Panc1 (cell line): ENCODE measurements around the gene IGLL5. TPM values are rescaled to one million over a fixed set of nuclear protein-coding genes. Genes with fewer than 3 reads are reported as not detected.
"Not testable (repeated sequence)": the region's sequence is repeated elsewhere in the genome, so short reads cannot be mapped to it uniquely, and the experiment has no call there.

ENCODE experiments used
- ATAC-seq: fragments of 200-7000 bp; cut with Tn5 transposase; 2 replicates; pipeline ENCODE4 v1.9.1; 2020; ENCODE audit warnings: mild to moderate bottlenecking, moderate library complexity
- BruUV-seq: library from RNA; stranded (reverse); fragments of 400-500 nt; replicated peaks from 2 replicates; lab custom pipeline; 2021; lab: Mats Ljungman, UMichigan
- CTCF ChIA-PET: fragments of 300-600 bp; sonication (Branson Sonifier 250); formaldehyde crosslinking; loops from one replicate; lab custom pipeline; 2022; ENCODE audit warnings: antibody characterized with exemption; lab: Charles Lee
- POLR2A ChIA-PET: fragments of 300-600 bp; sonication (Branson Sonifier 250); formaldehyde crosslinking; loops from one replicate; lab custom pipeline; 2022; ENCODE audit warnings: antibody characterized with exemption; lab: Charles Lee
- DNase-seq: peaks from one replicate; pipeline ENCODE4 v3.0.0-alpha.2; 2010; ENCODE audit warnings: low read depth, low spot score
- H3K27ac ChIP-seq: 2 replicates; pipeline ENCODE4 v1.5.1; 2011; ENCODE audit warnings: mild to moderate bottlenecking, low read length, inconsistent platforms
- H3K27me3 ChIP-seq: fragments of 200-500 bp; sonication (Bioruptor generic); 2 replicates; pipeline ENCODE4 v1.6.0; 2014; ENCODE audit warnings: low read length, inconsistent platforms; ENCODE audit not compliant: control insufficient read depth, insufficient read depth
- H3K36me3 ChIP-seq: fragments of 200-500 bp; sonication (Bioruptor generic); 2 replicates; pipeline ENCODE4 v1.5.1; 2014; ENCODE audit warnings: inconsistent platforms, mild to moderate bottlenecking, low read length, moderate library complexity; ENCODE audit not compliant: control insufficient read depth, insufficient read depth
- H3K4me1 ChIP-seq: 2 replicates; pipeline ENCODE4 v1.5.1; 2011; ENCODE audit warnings: inconsistent platforms, mild to moderate bottlenecking, low read length, moderate library complexity; ENCODE audit not compliant: control insufficient read depth, insufficient read depth
- H3K4me3 ChIP-seq, 2 experiments: 2 replicates each; pipeline ENCODE4 v1.5.1; 2011 to 2012; ENCODE audit warnings: low read depth in 2 of 2, low read length in 2 of 2, mild to moderate bottlenecking in 2 of 2, inconsistent platforms in 1 of 2, moderate library complexity in 1 of 2
- H3K9me3 ChIP-seq: fragments of 200-500 bp; sonication (Bioruptor generic); 2 replicates; pipeline ENCODE4 v1.5.1; 2014; ENCODE audit warnings: low read depth, mild to moderate bottlenecking, inconsistent platforms, low read length, moderate library complexity; ENCODE audit not compliant: control insufficient read depth, insufficient read depth
- CTCF ChIP-seq: fragments of 450-650 bp; IDR thresholded peaks from 2 replicates; pipeline ENCODE4 v1.5.1; 2017; ENCODE audit warnings: mild to moderate bottlenecking
- POLR2AphosphoS5 ChIP-seq: IDR thresholded peaks from 2 replicates; pipeline ENCODE4 v1.6.1; 2012; ENCODE audit warnings: mild to moderate bottlenecking, low read depth, low read length, moderate library complexity
- REST ChIP-seq, 2 experiments: IDR thresholded peaks; 2 replicates each; pipeline ENCODE4 v1.6.1; 2011 to 2012; ENCODE audit warnings: low read depth in 2 of 2, control low read depth in 1 of 2, low read length in 1 of 2, mild to moderate bottlenecking in 1 of 2, moderate library complexity in 1 of 2; ENCODE audit not compliant: insufficient read depth in 1 of 2
- SIN3A ChIP-seq: IDR thresholded peaks from 2 replicates; pipeline ENCODE4 v1.6.1; 2012; ENCODE audit warnings: low read depth, mild to moderate bottlenecking, low read length, moderate library complexity, borderline replicate concordance; ENCODE audit not compliant: insufficient read depth
- TCF7L2 ChIP-seq: IDR thresholded peaks from 2 replicates; pipeline ENCODE4 v1.6.1; 2011; ENCODE audit warnings: mild to moderate bottlenecking, low read depth, low read length, inconsistent platforms
- in situ Hi-C: cut with HindIII; loops from 2 replicates; pipeline ENCODE4 v1.10.0; 2016; ENCODE audit warnings: low sequenced_read_pairs, low pct_unique_long_range_greater_than_20kb
- intact Hi-C: fragments of 100-400 bp; cut with micrococcal nuclease; formaldehyde crosslinking; loops from one replicate; pipeline ENCODE4 v1.10.0; 2022; ENCODE audit not compliant: unreplicated experiment
- total RNA-seq: library from RNA; stranded (reverse); gene quantifications from one replicate; pipeline ENCODE4 v1.2.1, GENCODE V29; 2021; ENCODE audit not compliant: unreplicated experiment

The IGLL5 gene
- total RNA-seq, 1 experiment from 2014 or later: not detected

- ATAC-seq, intact Hi-C loops, H3K9me3 ChIP-seq, H3K4me1 ChIP-seq, in situ Hi-C loops, H3K27ac ChIP-seq, BruUV-seq, CTCF ChIA-PET, H3K36me3 ChIP-seq, H3K4me3 ChIP-seq, H3K27me3 ChIP-seq, DNase-seq: not testable (repeated sequence)
- POLR2A ChIA-PET: interaction anchor here (0.6 kb wide), 1 partner anchor 761 kb away, joined by 3 read pairs; no protein-coding TSS in a partner anchor
Observed at GRCh38 chr22:22898411-22898950, 10.9 kb downstream of the IGLL5 start.

GRCh38 chr22:22899342-22900080, 11.9 kb downstream of the IGLL5 start:
- H3K27me3 ChIP-seq, H3K9me3 ChIP-seq, H3K36me3 ChIP-seq, intact Hi-C loops, BruUV-seq, H3K27ac ChIP-seq, CTCF ChIA-PET, H3K4me1 ChIP-seq, DNase-seq, H3K4me3 ChIP-seq, POLR2A ChIA-PET, in situ Hi-C loops, ATAC-seq: not testable (repeated sequence)

GRCh38 chr22:22900527-22901205, 13.1 kb downstream of the IGLL5 start:
- H3K27ac ChIP-seq, H3K9me3 ChIP-seq, BruUV-seq, H3K36me3 ChIP-seq, DNase-seq, H3K27me3 ChIP-seq, H3K4me1 ChIP-seq, intact Hi-C loops, ATAC-seq, in situ Hi-C loops, CTCF ChIA-PET, POLR2A ChIA-PET, H3K4me3 ChIP-seq: not testable (repeated sequence)

- in situ Hi-C loops (no loop called here), intact Hi-C loops (no loop called here)
- no peak for ATAC-seq
- TF ChIP-seq CTCF (no peak), POLR2AphosphoS5 (no peak), TCF7L2 (no peak), REST (IDR thresholded peaks at IDR 0.05; ENCODE audit: insufficient read depth in 1 of 2, low read depth in 2 of 2, low read length in 1 of 2) (no peak), SIN3A (no peak)
- no peaks in the 10 kb centered on the region for H3K4me1 ChIP-seq
- no peak for DNase-seq
- no peaks in the 10 kb centered on the region for H3K36me3 ChIP-seq
- no peak overlapping the region for H3K27ac ChIP-seq
- ChIA-PET CTCF (no interaction called here), POLR2A (no interaction called here)
- H3K9me3 ChIP-seq: no peaks in the 10 kb centered on the region
- H3K27me3 ChIP-seq: no peaks in the 10 kb centered on the region
- no peak overlapping the region for H3K4me3 ChIP-seq
- BruUV-seq: no TSS peak
Observed at GRCh38 chr22:22901578-22902218, 14.1 kb downstream of the IGLL5 start.
